NCI-H2196 (cell line): ENCODE results near the gene LBH.
"Not testable (repeated sequence)": the region's sequence is repeated elsewhere in the genome, so short reads cannot be mapped to it uniquely, and the experiment has no call there.

Source experiments
- DNase-seq: peaks from one replicate; lab custom pipeline; 2025; ENCODE audit not compliant: unreplicated experiment; lab: John Stamatoyannopoulos, UW

The LBH gene

DNA sequence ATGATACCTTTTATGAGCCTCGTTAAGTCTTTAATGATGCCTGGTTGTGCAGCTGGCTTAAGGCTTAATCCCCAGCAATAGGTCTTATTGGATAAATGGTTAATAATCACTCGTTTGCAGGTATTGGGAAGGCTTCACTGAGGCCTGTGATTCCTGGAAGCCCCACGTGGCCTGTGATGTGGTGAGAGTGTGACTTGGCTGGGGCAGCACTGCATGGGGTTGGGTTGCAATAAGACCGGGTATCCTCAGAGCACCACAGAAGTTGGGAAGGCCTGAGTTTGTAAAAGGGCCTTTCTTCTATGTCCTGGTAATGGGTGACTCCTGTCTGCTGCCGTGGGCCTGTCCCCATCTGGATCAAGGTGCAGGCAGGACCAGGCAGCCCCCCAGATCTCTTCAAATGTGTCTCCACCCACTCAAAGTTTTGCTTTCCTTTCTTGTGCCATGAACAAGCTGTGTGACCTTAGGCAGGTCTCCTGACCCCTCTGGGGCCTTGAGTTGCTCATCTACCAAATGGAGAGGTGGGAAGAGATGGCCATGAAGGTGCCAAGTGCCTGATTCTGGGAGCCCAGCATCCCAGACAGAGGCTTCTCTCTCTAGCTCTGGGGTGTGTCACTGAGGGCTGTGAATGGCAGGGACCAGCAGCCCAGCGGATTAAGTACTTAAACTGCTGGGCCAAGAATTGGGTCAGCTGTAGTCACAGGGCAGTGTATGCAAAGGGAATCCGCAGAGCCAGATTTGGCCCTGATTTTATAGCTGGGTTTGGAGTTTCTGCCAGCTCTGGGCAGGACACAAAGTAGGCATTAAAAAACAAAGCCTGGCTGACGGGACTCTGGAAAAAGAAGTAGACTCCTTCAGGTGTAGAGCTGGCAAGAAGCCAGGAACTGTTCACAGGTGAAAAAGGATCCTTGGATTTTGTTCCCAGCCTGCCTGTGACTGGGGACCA is 24.4 kb downstream of the LBH start:
- peak; percentile 33 for DNase-seq

DNA sequence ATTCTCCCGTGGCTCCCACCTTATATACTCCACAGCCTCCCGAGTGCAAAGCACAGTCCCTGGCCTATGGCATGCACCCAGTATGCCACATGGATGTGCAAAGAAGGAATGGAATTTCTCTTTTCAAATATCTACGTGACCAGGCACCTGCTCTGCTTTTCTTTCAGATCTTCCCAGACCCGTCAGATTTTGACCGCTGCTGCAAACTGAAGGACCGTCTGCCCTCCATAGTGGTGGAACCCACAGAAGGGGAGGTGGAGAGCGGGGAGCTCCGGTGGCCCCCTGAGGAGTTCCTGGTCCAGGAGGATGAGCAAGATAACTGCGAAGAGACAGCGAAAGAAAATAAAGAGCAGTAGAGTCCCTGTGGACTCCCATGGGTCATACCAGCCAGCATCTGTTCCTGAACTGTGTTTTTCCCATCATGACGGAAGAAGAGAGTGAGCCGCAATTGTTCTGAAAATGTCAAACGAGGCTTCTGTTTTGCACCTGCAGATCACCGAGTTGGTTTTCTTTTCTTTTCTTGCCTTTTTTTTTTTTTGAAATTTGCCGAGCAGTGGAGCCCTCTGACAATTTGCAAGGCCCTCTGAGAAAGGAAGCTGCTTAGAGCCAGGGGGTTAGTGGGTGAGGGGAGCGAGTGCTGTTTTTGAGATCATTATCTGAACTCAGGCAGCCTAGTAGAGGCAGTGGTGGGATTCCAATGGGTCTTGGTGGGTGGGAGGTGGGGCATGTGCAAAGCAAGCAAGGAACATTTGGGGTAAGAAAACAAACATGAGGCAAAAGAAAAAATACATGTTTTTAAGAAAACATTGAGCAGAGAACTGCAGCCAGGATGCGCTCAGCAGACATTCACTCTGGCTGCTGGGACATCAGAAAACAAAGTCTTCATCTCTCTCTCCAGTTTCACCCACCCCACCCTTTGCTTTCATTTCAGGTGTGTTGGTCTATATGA is 26.2 kb downstream of the LBH start:
- DNase-seq, result no peak

DNA sequence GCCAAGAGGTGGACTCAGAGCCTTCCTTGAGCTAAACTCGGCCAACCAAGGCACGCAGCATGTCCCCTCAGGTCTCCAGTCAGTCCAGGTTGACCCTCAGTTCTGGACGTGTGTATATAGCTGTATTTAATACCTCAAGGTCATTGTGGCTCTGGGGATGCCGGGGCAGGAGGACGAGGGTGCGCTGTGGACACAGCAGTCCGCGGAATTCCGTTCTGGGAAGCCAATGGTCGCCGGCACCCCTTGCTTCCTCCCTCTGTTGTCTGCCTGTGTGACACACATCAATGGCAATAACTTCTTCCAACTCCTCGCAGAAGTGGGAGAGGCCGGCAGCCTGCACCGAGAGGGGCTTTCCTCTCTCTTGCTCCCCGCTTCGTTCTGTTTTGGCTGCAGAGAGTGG is 27.7 kb downstream of the LBH start:
- no peak for DNase-seq

DNA sequence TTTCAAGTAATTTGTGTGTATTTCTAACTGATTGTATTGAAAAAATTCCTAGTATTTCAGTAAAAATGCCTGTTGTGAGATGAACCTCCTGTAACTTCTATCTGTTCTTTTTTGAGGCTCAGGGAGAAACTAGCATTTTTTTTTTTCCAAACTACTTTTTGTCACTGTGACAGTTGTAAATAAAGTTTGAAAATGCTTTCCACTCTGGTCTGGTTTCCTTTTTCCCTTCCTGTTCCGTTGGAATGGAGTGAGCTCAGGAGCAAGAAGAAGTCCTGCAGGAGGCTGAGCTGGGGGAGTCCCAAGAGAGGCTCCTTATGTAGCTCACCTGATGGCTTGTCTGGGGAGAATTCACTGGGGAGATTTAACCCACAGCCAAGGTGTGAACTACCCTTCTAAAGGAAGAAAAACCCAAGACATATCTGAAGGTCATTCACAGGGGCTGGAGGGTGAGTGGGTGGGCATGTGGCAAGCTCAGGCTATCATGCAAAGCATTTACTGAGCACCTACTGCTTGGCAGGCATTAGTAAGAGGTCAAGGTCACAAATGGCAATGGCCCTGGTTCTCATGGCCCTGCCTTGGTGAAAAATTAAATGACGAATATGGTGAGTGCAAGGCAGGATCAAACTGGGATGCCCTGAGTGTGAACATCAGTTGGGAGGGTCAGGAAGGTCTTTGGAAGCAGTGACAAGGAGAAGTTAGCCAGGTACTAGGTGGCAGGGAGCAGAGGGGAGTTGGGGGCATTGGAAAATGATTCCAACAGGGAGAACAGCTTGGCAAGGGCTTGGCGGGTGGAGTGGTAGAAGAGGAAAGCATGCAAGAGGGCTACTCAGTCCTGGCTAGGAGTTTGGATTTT is 28.7 kb downstream of the LBH start:
- DNase-seq, result no peak

DNA sequence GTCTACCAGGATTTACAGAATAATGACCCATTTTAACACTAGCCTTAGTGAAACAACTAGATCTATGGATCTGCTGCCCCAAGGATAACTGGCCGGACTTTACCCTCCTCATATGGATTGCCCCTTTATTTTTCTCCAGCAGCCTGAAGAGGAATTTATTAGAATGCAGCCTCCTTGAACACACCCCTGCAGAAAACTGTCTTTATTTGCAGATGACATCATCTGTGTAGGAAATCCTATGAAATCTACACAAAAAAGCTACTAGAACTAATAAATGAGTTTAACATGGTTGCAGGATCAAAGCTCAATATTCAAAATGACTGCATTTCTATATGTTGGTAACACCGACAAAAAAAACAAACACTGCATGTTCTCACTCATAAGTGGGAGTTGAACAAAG is 29.6 kb downstream of the LBH start:
- no peak for DNase-seq

DNA sequence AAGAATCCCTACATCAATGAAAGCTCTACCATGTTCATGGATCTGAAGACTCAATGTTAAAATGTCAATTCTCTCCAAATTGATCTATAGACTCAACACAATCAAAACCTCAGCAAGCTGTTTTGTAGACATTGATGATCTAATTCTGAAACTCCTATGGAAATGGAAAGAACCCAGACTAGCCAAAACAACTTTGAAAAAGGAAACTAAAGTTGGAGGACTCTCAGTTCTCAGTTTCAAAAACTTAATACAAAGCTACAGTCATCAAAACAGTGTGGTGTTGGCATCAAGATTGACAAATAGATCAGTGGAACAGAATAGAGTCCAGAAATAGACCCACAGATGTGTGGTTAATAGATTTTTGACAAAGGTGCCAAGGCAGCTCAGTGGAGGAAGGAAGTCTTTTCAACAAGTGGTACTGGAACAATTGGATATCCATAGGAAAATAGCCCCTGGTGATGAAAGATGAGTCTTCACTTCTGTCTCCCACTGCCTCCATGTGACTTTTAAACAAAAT is 30.4 kb downstream of the LBH start:
- no peak for DNase-seq

DNA sequence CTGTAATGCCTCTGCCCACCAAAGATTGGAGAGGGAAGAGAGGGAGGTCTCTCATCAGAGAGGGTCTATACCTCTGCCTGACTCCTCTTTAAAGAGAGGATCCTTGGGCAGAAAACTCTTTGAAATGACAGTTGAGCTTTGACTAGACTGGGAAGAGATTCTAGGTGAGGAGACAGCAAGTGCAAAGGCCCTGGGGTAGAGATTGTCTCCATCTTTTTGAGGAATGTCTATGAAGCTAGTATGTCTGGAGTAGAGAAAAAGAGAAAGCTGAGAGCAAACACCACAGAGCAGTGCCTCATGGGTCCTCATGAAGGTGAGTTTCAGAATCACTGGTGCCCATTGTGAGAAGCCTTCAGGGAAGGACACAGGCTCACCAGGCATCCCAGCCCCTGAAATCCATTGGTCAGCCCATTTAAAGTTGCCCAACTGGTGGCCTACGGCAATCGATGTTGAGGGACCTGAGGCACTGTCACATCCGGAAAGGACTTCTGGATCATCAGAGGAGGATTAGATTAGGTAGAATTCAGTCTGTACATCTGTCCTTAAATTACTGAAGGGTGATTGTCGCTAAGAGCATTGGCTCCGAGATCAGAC is 31.5 kb downstream of the LBH start:
- DNase-seq, result no peak

DNA sequence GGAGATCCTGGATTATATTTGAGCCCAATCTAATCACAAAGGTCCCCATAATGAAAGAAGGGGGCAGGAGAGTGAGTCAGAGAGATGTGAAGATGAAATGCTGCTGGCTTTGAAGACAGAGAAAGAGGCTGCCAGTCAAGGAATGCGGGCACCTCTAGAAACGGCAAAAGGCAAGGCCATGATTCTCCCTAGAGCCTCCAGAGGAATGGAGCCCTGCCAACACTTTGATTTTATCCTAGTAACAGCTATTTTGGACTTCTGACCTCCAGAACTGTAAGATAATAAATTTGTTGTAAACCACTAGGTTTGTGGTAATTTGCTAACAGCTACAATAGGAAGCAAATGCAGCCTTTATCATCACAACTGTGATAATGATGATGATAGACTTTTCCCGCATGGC is 32.9 kb downstream of the LBH start:
- DNase-seq, result no peak

DNA sequence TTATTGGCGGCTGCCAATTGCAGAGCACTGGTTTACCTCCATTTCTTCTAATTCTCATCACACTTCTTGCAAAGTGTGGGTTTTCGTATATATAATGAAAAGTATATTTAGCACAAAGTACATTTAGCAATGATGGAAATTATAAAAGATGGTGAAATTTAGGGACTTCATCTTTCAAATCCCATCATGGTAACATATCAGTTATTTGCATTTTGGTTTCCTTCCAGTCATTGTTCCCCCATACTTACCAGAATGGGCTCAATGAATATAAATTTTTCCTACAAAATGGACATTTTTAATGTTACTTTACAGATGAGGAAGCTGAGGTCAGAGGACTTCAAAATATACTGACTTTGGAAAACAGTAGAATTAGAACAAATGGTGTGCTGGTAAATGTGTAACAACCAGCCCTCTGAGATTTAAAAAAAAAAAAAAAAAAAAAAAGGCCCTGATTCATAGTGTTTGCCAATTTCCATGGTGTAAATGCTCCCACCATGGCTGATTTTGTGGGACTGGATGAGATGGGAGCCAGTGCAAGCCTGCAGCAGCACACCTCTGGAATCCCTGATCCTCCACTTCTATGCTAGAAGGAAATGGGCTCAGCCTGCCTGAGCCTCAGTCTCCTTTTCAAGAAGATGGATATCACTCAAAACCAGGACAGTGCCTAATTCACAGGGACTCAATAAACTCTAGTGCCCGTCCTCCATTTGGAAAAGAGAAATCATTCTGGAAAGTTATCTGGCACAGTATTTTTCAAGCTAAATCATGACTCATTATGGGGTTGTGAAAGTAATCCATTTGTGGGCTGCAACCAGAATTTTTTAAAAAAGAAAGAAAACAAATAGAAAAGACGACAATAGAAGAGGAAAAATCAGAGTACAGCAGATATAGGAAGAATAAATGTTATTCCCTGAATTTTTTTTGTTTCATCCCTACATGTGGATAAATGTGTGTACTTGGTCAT is 34.0 kb downstream of the LBH start:
- DNase-seq, result no peak

DNA sequence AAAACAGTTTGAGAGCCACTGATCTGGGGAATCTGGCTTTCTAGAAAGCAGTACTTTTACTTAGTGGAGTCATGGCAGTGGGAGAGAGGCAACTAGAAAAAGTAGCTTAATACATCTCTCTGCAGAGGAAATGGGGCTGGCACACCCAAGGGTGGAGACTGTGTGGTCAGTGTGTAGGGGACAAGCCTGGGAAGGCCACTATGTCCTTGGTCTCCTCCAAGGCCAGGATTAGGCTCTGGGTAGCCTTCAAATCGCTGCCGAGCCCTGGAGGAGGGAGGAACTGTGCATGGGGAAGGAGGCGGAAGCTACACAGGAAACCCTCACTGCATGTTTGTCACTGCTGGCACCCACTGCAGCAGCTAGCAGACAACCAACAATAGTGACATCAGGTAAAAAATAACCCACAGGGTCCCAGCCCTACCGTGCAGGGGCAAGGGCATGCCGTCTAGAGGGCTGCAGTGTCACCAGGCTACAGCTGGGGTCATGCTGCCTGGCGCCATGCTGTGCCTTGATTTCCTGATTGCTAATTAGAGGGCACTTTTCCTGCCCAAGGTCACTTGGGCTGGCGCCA is 34.8 kb downstream of the LBH start:
- DNase-seq, result no peak

DNA sequence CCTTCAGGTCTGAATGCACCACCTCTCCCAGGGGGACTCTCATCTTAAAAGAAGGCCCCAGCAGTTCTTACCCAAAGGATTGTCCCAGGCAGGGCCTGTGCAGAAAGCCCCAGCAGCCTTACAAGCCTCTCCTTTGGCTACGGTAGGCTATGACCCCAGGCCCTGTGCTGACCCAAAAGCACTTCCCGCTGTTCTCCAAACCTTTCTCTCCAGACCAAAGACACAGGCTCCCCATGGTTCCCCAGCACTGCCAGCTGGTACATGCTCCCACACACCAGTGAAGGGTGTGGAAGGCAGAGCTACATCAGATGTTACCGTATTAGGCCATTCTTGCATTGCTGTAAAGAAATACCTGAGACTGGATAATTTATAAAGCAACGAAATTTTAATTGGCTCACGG is 35.4 kb downstream of the LBH start:
- DNase-seq, result no peak

DNA sequence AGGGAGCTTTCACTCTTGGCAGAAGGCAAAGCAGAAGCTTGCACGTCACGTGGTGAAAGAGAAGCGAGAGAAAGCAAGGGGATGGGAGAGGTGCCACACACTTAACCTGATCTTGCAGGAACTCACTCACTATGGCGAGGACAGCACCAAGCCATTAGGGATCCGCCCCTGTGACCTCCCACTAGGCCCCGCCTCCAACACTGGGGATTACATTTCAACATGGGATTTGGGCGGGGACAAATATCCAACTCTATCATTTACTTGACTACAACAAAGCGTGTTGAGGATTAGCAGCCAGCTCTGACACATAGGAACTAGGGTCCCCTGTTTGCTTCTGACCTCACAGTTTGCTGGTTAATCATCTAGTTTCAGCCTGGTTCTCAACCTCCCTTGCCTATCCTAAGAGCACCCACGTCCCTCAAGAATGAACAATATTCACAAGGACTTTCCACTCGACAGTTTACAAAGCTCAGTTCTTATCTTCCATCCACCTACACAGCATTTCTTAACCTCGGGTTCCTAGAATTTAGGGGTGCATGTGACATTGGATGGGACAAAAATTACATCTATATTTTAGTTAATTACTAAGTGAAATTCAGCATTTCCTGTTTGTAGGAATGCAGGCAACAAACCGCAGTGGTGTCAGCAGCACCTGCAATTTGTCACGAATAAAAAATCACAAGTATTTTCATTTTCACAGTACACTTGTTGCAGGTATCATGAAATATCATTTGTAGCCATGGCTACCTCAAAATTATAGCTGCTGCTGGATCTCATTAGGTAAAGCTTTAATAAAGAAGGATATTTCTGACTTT is 36.0 kb downstream of the LBH start:
- DNase-seq, result no peak

DNA sequence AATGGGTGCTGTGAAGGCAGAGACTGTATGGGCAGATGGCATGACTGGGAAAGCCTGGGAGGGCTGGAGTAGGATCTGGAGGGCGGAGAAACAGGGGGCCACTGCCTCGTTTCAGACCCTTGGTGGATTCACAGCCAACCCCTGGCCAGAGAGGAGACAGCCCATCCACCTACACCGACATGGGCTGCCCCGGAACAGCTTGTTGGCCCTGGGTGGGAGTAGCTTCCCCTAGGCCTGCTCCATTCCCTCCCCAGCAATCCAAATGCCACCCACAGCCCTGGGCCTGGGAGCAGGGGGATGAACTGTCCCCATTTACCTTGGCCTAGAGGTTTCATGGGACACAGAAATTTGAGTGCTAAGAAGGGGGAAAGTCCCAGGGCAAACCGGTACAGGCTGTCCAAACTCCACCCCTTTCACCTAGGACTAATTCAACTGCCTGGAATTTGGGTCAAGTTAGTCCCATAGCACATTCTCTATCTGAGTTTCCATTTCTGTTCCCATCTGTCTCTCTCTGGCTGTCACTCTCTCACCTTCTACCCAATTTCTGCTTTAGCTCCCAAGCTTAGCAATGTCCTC is 37.0 kb downstream of the LBH start:
- no peak for DNase-seq

DNA sequence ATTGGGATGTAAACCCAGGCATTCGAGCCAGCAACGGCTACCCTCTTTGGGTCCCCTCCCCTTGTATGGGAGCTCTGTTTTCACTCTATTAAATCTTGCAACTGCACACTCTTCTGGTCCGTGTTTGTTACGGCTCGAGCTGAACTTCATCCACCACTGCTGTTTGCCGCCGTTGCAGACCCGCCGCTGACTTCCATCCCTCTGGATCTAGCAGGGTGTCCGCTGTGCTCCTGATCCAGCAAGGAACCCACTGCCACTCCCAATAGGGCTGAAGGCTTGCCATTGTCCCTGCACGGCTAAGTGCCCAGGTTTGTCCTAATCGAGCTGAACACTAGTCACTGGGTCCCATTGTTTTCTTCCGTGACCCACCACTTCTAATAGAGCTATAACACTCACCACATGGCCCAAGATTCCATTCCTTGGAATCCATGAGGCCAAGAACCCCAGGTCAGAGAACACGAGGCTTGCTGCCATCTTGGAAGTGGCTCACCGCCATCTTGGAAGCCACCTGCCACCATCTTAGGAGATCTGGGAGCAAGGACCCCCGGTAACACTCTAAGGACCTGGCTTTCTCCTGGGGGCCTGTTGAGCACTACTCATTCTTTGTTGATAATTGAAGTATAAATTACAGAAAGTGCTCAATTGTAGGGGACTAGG is 37.9 kb downstream of the LBH start:
- not testable (repeated sequence) for DNase-seq

DNA sequence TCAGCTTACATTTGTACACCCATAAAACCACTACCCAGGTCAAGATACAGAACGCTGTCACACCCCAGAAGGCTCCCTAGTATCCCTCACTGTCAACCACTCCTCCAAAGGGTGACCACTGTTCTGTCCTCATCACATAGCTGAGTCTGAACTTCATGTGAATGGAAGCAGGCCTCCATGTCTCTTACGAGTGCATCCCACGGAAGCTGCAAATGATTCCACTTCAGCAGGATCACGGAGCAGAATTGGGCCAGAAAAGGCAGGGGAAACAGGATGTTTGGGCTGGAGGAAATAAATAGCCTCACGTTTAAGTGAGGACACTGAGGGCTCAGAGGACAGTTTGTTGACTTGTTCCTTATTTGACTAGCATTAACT is 38.4 kb downstream of the LBH start:
- DNase-seq, result no peak

DNA sequence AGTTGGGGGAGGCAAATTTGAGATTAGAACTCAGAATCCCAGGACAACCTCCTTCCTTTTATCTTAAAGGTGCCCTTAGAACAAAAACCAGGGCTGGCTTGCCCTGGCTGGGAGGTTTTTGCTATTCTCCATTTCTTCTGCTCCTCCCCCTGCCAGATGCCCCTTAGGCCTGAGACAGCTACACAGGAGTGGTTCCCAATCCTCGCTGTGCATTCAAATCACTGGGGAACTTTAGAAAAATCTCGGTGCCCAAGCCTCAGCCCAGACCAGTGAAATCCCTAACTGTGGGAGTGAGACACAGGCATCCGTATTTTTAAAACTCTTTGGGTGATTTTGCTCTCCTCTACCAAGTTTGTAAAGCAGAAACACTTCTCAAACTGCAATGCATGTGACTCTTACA is 38.8 kb downstream of the LBH start:
- no peak for DNase-seq

DNA sequence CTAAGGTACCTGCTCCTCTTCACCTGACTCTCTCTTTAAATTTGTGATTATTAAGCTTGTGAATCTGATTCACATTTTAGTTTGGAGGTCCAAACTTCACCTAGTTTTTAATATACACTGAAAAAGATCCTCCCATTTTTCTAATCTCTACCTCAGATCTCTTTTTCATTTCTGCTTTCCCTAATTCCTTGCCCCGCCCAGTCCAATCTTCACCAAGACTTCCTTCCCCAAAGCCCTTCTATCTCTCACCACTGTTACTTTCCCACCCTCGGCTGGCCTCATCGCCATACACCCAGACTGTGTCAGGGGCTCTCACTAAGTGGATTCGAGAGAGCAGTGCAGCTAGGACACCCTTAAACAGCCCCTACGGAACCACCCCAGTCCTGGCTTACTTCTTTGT is 40.0 kb downstream of the LBH start:
- no peak for DNase-seq
